Spleen (tissue), 7 donors: ENCODE measurements around the gene ACOT11.

ENCODE experiments used
- CTCF ChIP-seq, 11 experiments: fragments of 200-600 bp in 7 of 11; fragments of 450-650 bp in 4 of 11; sonication (generic) in 4 of 11; IDR thresholded peaks in 8 of 11; conservative IDR thresholded peaks in 3 of 11; 1 replicate in 7 of 11; 2 replicates in 4 of 11; pipeline versions ENCODE4 v1.4.0 to v1.8.0; 2016 to 2021; ENCODE audit warnings: antibody characterized with exemption in 11 of 11, inconsistent platforms in 4 of 11, mild to moderate bottlenecking in 1 of 11
- POLR2A ChIP-seq, 3 donors: fragments of 450-650 bp; IDR thresholded peaks; one replicate each; pipeline ENCODE4 v1.5.1; 2017; ENCODE audit warnings: antibody characterized with exemption in 3 of 3, mild to moderate bottlenecking in 1 of 3
- donor health status: DM: no; HTN: no; CAD: no; lungs with moderate emphysema.
- donor health status: DM: no; HTN: no; CAD: no.
- donor health status: DM: no; HTN: no; CAD: no.

- TF ChIP-seq CTCF (IDR thresholded peaks at IDR 0.05 in 8 of 11, conservative IDR thresholded peaks at IDR 0.05 in 3 of 11) (no peak), POLR2A (IDR thresholded peaks at IDR 0.05) (no peak)
These were observed 105.0 kb downstream of the ACOT11 start for GRCh38 chr1:54653036-54653435.
